Dermis microvascular lymphatic vessel endothelial cell (primary cell): Measurements from ENCODE around the gene GRK2. TPM values are rescaled to one million over a fixed set of nuclear protein-coding genes. Genes with fewer than 3 reads are reported as not detected.
A peak's percentile ranks its signal among the peaks of the same experiment; 100 is the strongest.
"Not testable (repeated sequence)": the region's sequence is repeated elsewhere in the genome, so short reads cannot be mapped to it uniquely, and the experiment has no call there.

Experiments
- DNase-seq, 2 donors: peaks; one replicate each; pipeline versions ENCODE4 v3.0.0 to v3.0.0-alpha.2; 2010; ENCODE audit warnings: low read depth in 2 of 2
- total RNA-seq: library from RNA; depleted of rRNA; stranded (reverse); fragments of >200 nt; gene quantifications from 2 replicates; pipeline ENCODE4 v1.2.1, GENCODE V29; 2014

The GRK2 gene
- total RNA-seq, result 25.9 and 37.7 TPM in 2 replicates

DNA sequence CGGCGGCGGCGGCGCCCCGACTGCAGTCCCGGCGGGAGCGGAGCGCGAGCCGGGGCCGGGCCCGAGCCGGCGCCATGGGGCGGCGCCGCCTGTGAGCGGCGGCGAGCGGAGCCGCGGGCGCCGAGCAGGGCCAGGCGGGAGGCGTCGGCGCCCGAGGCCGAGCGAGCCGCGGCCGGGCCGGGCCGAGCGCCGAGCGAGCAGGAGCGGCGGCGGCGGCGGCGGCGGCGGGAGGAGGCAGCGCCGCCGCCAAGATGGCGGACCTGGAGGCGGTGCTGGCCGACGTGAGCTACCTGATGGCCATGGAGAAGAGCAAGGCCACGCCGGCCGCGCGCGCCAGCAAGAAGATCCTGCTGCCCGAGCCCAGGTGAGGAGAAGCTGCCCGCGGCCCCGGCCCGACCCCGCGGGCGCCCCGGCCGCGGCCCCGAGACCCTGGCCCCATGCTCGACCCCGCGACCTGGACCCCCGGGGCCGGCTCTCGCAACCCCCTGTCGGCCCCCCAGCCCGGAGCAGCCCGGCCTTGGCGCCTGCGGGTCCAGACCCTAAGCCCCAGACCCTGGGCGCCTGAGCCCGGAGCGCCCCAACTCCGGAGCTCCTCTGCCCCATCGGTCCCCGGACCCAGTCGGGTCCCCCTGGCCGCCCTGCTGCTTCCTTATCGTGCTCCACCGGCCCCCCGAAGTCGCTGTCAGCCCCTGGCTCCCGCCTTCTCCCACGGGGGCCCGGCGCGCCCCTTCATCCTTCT is at the start of gene GRK2:
GRK2 (plus strand) TSS at position 25 of the 739 bp plus-strand sequence; CDS start at position 252, 227 bp downstream.
- DNase-seq, result peak in 1 of 2 donors; percentile 54

DNA sequence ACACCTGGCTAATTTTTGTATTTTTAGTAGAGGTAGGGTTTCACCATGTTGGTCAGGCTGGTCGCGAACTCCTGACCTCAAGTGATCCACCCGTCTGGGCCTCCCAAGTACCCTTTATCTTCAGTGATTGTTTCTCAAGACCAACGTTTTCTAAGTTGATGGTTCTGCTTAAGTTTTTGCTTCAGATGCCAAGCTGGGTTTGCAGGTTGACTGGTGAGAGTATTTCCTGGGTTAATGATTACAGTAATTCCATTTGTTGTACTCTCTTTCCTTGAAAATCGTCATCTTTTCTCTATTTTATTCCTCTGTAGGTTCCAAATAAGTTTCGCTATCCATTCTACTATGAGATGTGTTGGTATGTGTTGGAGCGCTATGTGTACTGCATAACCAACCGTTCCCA is 38.5 kb upstream of the GRK2 start:
- DNase-seq, result no peak

DNA sequence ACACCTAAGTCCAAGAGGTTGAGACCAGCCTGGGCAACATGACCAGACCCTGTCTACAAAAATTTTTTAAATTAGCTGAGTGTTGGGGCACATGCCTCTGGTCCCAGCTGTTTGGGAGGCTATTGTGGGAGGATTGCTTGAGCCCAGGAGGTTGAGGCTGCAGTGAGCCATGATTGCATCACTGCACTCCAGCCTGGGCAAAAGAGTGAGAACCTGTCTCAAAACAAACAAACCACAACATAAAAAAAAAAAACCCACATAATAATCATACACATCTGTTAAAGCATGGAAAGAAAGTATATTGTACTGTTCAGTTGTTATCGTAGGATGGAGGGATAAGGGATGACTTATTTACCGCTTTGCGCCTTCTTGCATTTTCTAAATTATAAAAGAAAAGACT is 35.9 kb upstream of the GRK2 start:
- DNase-seq, result no peak

DNA sequence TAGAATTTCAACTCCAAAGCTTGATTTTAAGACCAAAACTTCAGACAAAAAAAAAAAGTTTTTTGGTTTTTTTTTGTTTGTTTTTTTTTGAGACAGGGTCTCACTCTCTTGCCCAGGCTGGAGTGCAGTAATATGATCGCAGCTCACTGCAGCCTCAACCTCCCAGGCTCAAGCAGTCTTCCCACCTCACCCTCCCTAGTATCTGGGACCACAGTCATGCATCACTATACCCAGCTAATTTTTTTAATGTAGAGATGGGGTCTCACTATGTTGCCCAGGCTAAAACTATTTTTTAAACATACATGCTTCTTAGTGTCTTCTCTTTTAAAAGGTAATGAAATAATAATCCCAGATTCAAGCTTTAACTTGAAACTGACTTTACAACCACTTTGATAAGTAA is 35.4 kb upstream of the GRK2 start:
- no peak for DNase-seq

DNA sequence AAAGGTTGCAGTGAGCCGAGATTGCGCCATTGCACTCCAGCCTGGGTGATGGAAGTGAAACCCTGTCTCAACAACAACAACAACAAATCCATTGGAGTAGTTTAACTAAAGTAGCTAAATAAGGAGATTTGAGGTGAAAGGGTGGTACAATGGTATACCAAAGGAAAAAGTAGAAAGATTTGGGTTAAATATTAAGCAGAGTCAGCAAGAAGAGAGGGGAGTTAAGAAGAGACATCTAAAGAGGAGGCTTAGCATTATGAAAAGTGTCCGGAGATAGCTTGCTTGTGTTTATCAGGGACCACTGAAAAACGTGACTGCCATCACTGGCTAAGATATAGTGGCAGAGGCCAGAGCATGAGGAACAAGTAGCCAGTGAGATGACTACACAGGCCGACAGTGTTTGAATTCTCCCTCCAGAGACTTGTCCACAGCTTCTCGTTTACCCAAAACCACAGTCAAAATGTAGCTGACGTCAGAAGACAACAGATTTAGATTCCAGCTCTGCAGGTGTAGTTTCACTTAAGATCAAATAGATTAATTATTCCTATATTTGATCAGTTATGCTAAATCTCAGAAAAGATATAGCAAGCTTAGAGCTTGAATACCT is 32.6 kb upstream of the GRK2 start:
- DNase-seq, result no peak

DNA sequence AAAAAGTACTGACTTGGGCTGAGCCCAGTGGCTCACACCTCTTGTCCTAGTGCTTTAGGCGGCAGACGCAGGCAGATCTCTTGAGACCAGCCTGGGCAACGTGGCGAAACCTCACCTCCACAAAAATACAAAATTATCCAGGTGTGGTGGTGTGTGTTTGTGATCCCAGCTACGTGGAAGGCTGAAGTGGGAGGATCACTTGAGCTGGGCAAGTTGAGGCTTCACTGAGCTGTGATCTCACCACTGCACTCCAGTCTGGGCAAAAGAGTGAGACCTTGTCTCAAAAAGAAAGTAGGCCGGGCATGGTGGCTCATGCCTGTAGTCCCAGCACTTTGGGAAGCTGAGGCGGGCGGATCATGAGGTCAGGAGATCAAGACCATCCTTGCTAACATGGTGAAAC is 31.7 kb upstream of the GRK2 start:
- not testable (repeated sequence) for DNase-seq

DNA sequence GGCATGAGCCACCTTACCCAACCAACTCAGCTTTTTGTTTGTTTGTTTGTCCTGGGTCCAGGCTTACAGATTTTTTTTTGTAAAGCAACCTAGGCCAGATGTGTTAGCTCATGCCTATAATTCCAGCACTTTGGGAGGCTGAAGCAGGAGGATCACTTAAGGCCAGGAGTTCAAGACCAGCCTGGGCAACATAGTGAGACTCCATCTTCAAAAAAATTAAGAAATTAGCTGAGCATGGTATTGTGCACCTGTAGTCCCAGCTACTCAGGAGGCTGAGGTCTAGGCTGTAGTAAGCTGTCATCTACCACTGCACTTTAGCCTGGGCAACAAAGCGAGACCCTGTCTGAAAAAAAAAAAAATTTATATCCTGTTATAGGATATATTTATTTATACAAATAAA is 28.7 kb upstream of the GRK2 start:
- DNase-seq, result no peak

DNA sequence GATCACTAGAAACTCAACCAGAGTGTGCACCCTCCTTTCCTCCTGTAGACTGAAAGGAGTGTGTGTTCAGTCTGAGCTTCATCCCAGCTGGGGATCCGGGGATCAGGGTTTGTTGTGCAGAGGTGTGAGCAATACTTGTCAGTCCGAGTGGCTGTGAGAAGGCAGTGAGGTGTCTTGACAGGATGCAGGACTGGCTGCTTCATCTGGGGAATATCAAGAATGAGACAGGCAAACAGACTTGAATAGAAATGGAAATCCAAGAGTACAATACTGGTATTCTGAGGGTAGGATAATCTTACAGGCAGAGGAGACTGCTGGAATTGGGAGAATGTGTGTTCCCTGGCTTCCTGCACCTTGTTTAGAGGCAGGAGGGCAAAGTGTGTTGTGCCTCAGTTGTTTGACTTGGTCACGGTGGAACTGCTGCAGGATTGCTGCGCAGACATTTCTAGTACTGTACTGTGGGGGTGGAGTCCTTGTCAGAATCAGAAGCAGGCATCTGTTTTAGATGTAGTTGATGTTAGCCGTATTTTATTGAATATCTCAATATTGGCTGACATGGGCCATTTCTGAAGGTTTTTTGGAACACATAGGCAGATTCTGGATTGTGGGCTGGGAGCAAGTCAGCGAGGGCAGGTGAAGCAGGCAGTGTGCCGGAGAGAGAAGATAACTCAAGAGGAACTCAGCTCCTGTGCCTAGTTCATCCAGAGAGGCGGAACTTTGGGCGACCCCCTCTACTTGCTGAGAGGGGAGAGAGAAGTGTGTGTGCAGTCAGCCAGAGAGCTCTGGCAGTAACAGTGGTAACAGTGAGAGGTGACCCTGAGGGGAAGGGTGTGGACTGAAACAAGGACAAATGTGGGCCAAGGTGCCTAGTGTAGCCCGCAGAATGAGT is 27.1 kb upstream of the GRK2 start:
- DNase-seq, result no peak

DNA sequence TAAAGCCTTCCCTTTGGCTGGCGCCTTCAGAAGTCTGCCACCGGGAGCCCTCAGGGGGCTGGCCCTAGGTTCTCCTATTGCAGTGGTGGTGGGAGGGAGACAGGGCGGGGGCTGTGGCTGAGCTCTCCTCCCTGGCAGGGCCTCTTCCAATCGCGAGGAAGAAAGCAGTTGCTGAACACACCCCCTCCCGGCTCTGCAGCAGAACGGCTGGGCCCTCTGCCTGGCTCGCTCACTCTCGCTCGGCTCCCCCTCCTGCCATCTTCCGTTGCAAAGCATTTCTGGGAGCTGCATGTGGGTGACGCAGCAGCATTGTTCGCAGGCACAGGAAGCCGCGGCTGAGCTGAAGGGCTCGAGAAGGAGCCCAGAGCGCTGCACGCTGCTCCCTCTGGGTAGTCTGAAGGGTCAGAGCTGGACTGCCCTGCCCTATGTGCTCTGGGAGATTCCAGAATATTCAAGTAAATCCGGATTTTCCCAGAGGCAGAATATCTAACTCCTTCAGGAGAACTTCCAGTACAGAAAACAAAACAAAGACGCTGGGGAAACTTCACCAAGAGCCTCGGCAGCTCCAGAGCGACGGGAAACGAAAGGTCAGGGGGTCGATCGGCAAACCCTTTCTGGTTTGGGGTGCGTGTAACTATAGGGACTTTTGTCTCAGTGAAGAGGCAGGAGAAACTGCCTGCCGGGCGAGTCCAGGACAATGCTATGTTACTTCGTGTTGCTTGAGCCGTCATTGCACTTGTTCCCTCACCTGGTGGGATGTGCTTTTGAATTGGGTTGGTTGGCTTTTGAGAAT is 26.3 kb upstream of the GRK2 start:
- peak; percentile 96 to 99 for DNase-seq

DNA sequence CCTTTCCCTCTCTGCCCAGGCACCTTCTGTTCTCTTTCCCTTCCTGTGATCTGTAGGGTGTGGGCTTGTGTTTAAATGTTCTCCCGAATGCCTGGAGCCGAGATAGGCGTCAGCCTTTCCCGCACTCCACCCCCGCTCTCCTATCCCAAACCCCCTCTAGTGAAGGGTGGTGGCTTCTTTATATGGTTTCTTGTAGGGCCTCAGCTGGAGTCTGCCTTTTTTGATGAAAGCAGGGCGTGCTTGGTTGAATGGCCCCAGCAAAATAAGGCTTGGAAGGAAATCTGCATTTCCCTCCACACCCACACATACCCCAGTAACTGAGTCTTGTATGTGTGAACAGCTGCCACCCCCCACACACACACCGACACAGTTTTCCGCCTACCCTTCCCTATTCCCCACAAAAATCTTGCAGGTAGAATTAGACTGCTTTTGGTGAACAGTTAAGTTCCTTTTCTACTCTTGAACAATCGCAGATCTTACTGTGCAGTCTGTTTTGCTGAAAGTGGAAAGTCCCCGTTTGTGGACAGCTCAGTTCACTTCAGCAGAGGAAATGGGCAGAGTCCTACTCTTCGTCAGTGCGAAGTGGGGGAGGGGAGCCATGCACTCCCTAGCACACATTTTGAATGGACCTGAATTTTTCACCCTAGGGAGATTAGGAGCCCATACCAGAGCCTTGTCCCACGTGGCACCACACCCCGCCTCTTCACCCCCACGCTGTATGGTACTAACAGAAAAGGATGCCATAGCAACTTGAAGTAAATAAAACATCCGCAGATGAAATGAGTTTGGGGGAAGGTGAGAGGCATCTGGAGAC is 25.5 kb upstream of the GRK2 start:
- peak; percentile 78 to 88 for DNase-seq

DNA sequence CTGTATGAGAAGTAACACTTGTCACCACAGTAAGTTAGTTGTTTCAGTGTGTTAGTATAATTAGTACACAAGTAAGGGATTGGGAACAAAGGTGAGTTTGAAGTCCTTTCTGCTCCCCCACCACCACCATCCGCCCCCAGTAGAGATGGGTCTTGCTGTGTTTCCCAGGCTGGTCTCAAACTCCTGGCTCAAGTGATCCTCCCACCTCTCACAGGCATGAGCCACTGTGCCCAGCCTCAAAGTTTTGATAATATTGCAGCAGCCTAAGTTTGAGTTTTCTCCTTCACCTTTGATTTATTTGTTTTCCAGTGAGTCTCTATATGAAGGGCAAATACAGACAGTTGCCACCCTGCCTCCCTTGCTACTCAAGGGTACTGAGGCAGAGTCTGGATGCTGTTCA is 23.7 kb upstream of the GRK2 start:
- DNase-seq, result no peak

DNA sequence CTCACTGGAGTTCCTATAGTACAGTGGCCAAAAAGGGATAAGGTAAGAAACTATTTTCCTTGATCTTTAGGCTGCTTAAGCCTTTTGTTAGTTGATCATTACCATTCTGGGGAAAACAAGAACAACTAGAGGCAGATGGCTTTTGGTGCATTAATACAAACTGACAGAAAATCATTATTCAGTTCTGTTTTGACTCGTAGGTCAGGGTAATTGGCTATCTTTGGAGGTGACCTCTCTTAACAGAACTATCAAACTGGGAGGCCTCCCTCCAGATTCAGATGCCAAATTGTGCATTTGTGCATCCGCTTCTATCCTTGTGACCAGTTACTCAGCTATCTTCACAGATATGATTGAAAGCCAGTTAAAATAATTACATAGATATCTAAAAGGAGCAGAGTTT is 23.2 kb upstream of the GRK2 start:
- DNase-seq, result no peak

DNA sequence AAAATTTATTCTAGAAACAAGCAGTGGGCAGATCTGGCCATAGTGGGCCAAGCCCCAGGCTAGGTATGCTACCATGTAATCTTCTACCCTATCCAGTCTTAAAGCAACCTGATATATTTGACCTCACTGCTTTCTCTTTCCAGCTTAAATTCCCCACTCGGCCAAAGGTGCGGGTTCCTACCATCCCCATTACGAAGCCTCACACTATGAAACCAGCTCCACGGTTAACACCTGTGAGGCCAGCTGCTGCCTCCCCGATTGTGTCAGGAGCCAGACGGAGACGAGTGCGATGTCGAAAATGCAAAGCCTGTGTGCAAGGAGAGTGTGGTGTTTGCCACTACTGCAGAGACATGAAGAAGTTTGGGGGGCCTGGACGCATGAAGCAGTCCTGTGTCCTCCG is 21.2 kb upstream of the GRK2 start:
- DNase-seq, result no peak

DNA sequence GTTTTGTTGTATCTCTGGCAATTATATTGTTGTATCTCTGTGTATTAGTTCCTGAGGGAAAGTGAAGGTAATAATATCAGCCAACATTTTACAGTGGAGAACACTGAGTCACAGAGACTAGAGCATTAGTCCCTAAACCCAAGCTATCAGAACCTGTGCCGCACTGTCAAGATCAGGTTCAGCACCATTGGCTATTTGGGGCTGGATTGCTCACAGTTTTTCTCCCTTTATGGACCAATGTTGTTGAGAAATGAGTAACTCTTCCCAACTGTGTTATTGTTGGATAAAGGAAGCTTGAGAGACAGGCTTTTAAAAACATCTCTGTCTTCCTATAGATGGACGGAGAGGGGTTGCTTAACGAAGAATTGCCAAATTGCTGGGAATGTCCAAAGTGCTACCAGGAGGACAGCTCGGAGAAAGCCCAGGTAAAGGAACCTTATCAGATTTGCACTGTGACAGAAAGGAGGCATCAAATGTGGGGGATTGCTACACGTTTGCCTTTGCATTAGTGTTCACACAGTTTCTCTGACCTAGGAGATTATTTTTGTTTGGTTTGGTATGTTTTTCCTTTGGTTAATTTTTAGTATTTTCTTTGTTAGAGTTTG is 18.2 kb upstream of the GRK2 start:
- DNase-seq, result no peak

DNA sequence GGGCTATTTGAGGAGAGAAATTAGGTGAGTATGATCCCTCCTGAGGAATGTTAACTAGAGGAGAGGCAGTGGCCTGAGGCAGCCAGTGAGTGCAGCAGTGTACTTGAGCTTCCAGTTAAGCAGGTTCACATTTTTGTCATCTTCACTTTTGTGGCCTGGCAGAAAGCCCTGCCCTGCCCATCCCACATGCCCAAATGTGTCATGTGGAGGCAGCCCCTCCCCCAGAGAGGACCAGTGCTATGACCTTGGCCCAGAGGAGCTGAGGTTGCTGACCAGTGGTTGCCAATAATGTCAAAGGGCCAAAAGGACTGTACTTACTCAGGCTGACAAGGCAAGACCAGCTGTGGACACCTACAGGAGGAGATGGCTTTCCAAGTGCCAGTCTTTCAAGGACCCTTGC is 17.6 kb upstream of the GRK2 start:
- no peak for DNase-seq

DNA sequence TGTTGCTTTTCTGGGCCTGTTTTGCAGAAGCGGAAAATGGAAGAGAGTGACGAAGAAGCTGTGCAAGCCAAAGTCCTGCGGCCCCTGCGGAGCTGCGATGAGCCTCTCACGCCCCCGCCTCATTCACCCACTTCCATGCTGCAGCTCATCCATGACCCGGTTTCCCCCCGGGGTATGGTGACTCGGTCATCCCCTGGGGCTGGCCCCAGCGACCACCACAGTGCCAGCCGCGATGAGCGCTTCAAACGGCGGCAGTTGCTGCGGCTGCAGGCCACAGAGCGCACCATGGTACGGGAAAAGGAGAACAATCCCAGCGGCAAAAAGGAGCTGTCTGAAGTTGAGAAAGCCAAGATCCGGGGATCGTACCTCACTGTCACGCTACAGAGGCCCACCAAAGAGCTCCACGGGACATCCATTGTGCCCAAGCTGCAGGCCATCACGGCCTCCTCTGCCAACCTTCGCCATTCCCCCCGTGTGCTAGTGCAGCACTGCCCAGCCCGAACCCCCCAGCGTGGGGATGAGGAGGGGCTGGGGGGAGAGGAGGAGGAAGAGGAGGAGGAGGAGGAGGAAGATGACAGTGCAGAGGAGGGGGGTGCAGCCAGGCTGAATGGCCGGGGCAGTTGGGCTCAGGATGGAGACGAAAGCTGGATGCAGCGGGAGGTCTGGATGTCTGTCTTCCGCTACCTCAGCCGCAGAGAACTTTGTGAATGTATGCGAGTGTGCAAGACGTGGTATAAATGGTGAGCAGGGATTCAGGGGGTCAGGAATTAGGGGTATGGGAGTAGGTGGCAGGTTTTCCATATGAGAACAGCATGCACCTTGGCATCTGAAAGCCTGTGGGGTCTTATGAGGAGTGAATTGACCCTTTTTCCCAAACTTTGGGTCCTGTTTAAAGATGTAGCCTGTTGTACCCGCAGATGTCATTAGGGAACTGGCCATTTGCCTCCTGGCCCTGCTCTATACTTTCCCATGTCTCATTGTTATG is 15.9 kb upstream of the GRK2 start:
- DNase-seq, result no peak

DNA sequence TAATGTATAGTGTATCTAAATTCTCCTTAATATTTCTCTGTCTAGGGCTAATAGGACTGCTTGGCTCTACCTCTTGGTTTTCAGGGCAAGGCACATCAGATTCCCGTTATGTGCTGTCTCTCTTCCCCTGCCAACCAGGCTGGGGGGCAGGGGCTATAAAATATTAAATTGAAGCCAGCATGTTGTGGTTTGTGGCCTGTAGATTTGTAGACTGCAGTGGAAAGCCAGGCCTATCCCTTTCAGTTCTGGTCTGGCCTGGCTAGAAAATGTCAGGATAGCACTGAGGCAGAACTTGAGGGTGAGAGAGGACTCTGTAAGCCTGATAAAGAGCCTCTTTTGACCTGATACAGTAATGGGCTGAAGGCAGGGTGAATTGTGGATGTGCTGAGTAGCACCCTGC is 14.4 kb upstream of the GRK2 start:
- DNase-seq, result no peak

DNA sequence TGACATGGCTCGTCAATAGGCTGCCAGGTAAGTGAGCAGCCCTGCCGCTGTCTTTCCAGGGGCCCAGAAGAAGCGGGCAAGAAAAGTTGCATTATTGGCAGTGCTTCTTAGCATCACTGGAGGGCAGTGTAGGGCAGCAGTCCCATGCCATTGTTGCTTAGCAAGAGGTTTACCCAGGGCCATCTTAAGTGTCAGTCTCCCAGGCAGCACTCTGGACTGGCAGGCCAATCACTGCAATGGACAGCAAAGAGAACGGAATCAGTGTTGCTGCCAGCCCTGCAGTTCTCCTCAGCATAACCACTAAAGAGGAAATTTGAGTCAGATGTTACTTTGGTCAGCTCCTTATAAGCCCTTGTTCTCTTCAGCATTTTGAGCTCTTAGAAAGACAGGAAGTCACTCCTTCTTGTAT is 13.4 kb upstream of the GRK2 start:
- peak in 1 of 2 donors; percentile 59 for DNase-seq
